AG08395 (cell line): ENCODE measurements around the gene GRIK4.

ENCODE experiments used
- DNase-seq: peaks from one replicate; pipeline ENCODE4 v3.0.0; 2012; ENCODE audit warnings: mixed read lengths, low spot score

Gene GRIK4

DNA sequence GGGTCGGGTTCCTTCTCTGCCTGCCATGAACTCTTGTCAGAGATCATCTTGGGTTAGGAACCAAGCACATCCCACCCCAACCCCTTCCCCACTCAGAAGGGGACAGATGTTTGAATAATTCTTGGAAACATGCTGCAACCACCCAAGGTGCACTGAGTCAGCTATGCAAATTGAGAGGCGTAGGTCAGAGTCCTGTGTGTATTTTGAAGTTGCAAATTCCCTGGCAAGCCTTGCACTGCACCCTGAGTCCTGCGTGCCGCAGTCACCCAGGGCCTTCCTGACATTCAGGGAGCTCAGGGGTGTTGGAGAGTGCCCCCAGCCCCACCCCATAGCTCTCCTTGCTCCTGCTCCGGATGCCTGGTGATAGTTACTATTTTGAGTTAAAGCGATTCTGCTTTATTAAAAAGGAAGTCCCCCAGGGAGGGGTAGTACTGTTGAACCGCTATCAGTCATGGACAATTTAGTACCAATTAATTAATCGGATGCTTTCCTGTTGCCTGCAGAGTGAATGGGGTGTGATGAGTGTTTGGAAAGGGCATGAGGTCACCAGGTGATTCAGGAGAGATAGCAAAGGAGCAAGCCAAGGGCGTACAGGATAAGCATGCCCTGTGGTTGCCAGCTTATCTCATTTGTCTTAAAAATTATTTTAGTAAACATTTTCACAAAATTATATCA, 123.7 kb downstream of the GRIK4 start:
- DNase-seq: no peak

DNA sequence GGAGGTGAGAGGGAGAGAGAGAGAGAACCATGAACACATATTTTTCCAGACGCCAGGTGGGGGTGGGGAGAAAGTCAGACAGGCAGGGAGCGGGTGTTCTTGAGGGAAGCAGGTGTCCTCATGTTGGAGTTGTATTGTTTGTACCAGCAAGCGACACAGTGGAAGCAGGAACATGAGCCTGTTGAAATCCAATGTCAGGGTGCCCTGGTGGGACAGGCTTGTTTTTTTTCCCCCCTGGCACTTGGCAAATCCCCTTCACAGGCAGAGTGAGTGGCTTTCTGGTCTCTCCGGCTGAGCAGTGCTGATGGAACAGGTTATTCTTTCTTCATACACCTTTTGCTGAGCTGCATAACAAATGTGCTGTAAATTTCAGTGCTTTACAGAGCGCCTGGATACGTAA, 125.6 kb downstream of the GRIK4 start:
- no peak for DNase-seq

DNA sequence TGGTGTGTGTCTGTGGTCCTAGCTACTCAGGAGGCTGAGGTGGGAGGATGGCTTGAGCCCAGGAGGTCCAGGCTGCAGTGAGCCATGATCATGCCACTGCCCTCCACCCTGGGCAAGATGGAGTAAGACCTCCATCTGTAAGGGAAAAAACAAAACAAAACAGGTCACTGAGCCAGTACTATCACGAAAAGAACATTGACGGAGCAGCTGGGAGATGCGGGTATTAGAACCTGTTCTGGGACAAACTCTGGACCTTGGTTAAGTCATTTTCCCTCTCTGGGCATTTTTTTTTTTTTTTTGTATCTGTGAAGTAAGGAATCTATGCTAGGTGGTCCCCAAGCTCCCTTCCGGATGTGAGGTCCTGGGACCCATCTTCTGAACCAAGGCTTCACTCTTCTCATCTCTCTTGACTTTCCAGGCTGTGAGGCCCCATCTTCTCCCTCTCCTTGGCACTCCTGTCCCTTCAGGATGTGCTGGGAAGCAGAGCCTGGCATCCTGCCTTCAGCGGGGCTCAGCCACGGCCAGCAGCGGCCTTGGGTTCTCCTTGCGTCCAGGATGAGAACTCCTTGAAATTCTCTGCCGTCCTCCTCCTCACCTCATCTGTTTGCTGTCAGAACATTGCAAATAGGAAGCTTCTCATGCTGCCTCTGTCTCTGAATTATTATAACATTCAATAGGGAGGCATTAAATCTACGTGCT, 130.8 kb downstream of the GRIK4 start:
- DNase-seq: no peak

DNA sequence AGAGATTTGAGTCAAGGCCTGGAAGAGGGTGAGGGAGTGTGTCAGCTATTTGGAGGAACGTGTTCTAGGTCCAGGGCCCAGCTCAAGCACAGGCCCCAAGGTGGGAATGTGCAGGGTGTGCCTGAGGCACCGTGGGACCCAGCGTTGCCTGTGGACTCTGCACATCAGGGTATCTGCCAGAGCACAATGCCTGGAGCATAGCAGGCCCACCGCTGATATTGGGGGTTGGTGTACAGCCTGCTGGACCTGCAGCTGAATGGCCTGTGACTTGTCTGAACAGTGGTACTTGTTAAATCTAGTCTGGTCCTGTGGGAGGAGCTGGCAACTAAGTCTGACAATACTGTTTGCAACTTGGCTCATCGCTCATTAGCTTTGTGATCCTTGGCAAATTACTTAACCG, 131.7 kb downstream of the GRIK4 start:
- DNase-seq: no peak

DNA sequence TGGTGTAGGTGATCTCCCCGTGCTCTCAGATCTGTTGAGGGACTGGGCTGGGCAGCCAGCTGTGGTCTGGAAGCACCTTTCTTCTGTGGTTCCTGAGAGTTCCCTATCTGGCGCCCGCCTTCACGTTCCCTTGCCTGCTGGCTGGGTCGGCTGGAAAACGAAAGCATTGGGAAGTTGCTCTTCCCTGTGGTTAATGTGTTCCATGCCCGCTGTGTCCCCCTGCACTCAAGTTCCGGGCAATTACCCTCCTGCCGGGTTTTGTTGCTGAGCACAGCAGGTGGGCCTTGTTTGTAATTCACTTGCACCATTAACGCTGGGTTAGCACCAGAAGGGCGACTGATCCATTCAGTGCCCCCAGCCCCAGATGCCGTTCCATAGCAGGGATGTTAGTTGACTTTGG, 134.1 kb downstream of the GRIK4 start:
- no peak for DNase-seq

DNA sequence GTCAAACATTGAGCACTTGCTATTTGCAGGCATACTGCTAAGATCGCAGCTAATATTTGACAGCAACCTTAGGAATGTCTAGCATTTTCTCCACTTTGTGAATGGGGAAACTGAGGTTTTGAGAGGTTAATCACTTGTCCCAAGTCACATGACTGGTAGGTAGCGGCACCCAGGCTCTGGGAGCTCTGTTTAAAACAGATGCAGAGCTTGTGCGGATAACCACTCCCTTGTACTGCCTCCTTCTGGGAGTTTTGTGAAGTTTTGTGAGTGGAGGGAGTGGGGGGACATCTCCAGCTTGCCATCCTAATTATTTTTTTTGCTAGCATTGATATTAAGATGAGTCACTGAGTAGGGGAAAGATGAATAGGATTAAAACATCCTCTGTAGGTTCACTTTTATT, 134.7 kb downstream of the GRIK4 start:
- DNase-seq: no peak

DNA sequence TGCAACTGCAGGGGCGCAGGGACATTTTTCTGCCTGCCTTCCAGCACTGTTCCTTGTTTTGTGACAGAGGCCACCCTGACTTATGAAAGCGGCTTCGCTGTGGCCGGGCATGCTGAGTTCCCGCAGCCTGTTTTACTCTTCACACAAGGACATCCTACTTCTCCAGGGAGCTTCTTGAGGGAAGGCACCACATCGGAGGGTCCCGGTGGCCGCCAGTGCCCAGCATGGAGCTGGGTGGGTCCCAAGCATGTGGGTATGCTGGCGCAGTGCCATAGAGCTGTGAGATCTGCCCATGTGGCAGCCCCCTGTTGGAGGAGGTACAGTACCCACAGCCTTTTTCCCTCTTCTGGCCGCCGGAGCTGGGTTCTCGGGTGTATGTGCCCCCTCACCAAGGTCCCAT, 136.1 kb downstream of the GRIK4 start:
- no peak for DNase-seq

DNA sequence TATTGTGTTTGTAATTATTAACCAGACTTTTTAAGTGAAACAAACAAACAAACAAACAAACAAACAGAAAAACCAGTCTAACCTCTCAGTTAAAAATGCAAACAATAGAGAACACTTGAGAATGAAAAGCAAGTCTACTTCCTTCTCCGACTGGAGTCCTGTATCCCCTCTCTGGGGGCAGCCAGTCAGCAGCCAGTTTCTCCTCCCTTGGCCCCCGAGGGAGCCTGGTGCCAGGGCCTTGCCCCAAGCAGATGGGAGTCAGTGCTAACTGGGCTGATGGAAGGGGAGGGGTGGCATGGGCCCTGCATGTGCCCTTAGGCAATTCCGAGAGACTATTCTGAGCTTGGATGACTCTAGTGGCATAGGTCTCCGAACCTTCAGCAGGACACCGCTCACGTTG, 137.2 kb downstream of the GRIK4 start:
- no peak for DNase-seq

DNA sequence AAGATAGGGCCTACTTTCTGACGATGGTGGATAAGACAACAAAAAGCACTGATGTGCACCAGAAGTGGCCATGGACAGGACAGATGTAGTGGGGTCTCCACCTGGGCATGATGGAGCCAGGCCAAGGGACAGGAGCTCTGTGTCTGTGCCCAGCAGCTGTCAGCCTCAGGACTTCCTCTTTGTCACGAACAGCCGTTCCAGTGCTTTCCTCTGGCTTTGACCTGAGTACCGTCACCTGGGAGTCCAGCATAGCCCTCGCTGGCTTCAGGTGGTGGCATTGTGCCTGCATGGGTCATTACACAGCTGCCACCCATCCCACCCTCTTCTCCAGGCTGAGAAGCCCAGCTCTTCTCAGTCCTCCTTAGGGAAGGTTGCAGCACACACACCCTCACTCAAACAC, 137.8 kb downstream of the GRIK4 start:
- no peak for DNase-seq

DNA sequence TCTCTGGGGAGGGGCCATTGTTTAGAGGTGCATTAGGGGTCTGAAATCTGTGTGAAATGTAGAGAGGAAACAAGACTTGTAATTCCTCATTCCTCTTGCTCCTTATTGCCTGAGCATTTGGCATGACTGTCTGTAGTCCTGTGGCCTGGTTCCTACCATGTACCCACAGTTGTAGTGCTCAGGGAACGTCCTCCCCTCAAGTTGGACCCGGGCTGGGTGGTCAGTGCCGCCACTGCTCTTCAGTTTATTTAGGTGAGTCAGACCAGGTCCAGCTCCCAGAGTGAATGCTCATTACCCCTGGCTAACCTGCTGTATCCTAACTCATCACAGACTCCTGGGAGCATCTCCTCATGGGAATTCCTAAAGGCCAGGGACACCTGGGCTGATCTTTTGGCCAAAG, 139.8 kb downstream of the GRIK4 start:
- DNase-seq: no peak

DNA sequence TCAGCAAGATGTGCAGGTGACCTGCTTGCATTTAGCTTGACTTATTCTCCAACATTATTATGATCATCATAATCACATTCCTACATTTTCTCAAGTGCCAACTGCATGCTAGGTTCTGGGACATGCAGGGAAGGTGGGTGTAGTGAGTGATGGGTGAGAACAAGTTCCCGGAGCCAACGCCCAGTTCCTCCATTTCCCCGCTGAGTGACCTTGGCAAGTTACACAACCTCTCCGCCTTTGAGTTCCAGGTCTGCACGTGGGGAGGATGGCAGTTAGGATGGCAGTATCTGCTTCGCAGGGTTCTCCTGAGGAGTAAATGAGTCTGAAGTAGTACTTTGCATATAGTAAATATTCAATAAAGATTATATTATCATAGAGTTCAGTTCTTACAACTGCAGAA, 140.3 kb downstream of the GRIK4 start:
- no peak for DNase-seq

DNA sequence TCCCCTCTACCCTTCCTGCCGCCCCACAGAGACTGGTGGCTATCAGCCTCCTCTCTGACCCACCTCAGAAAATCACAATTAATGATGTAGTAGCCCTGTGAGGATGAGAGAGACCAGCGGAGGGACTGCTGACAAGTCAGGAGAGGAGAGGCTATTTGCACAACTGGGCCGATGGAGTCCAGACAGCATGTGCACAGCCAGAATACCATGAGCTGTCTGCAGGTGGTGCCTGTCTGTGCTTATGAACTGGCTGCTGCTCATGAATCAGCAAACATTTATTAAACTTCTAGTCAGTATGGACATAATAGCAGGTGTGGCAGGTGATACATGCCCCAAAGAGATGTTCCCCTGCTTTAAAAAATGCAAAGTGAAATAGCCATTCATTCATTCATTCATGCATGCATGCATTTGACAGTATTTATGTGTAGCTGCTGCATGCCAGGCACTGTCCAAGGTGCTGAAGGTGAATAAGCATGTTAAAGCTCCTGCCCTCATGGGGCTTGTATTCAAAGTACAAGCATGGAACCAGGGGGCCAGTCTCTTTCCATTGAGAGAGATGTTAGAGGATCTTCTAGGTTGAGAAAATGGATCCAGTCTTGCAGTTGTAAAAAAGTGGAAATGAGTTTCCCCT, 141.3 kb downstream of the GRIK4 start:
- DNase-seq: no peak

DNA sequence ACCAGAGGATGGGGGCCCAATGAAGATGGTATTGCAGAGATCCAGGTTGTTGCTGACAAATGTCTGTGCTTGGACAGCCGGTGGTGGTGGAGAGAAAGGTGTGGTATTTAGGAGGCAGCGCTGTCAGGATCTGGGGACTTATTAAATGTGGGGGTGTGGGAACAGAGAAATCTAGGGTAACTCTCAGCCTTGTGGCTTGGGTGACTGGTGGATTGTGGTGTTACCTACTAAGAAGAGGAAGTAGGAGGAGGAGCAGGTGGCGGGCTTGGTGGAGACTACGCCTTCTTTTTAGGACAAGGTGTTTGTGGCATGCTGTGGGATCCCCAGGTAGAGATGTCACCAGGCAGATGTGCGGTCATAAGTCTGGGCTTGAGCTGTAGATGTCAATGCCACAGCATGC, 144.0 kb downstream of the GRIK4 start:
- DNase-seq: no peak

DNA sequence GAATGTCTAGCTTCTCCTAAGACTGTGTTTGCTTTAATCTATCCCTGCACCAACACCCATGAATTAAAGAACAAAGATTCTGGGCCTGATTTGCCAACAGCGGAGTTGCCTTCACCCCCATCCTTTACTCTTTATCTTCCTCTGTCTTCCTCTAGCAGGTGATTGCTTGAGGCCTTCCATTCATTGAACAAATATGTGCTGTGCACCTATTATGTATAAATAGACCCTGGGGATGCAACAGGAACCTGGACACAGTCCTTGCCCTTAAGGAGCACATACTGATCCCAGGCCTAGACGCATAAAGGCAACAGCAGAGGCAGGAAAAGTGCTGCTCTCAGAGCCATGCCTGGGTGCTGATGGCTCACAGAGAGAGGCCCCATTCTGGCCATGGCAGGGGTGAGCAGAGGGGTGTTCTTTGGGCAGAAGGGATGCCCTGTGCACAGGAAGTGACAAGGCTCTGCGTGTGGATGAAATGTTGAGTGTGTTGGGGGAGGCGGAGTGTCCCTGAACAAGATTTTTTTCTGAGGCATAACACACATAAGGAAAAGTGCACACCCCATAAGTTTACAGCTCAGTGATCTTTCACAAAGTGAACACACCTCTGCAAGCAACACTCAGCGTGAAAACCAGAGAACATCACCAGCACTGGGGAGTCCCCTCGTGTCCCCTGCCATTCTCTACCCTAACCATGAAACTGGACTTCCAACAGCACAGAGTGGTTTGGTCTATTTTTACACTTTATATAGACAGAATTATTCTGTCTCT, 145.9 kb downstream of the GRIK4 start:
- DNase-seq: no peak

DNA sequence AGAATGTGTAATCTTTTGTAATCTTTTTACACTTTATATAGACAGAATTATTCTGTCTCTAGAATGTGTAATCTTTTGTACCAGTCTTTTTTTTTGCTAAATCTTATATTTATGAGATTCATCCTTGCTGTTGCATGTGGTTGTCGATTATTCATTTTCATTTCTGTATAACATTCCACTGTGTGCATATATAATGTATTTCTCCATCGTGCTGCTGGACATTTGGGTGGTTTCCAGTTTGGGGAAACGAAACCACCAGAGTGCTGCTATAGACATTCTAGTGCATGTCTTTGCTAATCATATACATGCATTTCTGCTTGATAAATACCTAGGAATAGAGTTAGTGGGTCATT, 146.5 kb downstream of the GRIK4 start:
- no peak for DNase-seq

DNA sequence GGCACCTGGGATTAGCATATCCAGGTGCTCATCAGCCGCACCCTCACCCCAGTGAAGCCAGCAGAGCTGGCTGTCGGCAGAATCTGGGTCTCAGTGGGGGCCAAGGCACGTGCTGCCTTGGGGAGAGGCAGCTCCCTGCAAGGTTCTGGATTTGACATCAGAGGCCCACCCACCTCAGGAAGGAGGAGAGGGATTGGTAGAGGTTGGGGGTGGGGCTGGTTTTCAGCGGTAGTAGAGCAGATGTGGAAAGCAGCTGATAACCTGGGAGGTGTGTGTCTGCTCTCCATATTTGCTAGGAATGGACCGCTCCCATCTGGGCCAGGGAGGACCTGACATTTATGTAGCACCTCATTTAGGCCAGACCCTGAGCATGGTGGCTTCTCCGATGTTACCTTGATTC, 147.5 kb downstream of the GRIK4 start:
- DNase-seq: no peak

DNA sequence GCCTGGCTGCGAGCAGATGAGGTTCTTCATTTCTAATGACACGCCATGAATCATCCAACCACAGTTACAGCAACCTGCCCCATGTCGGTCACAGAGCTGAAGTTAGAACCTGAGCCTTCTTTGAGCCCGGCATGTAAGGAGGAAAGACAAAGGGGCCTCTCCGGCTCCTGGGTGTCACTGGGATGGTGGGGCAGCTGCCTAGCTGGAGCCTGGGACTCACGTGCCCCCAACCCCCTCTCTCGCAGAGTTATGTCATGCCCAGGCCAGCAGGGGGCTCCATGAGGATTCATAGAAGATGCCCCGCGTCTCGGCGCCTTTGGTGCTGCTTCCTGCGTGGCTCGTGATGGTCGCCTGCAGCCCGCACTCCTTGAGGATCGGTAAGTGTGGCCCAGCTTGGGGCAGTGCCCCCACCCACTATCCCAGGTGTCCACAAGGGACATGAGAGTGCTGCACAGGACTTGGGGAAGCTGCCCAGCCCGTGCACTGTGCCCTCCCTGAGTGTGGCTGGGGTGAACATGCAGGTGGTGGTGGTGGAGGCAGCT, 148.5 kb downstream of the GRIK4 start:
- peak; percentile 38 for DNase-seq

DNA sequence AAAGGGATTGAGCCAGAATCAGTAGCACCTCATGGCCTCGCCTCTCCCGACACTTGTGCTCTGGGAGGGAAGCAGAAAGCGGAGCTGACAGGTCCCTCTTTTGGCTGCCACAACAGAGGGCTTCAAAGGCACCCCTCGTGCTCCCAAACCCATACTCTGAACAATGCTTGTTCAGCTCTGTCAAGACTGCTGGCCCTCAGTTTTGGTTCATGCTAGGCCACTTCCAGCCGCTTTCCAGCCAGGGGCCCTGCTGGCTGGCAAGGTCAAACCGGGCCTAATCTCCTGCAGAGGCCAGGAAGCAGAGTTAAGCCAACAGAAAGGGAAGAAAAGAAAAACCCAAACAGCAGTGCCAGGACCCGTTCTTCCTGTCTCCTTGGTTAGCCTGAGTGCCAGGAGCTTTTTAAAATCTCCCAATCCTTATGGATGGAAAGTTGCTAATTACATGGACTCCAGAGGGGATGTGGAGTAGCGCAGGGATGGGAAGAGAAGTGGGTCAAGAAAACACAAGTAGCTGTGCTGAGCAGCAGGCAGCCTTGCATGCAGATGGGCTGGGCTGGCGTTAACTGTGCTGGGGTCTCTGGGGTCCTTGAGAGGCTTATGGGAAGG, 150.6 kb downstream of the GRIK4 start:
- DNase-seq: no peak

DNA sequence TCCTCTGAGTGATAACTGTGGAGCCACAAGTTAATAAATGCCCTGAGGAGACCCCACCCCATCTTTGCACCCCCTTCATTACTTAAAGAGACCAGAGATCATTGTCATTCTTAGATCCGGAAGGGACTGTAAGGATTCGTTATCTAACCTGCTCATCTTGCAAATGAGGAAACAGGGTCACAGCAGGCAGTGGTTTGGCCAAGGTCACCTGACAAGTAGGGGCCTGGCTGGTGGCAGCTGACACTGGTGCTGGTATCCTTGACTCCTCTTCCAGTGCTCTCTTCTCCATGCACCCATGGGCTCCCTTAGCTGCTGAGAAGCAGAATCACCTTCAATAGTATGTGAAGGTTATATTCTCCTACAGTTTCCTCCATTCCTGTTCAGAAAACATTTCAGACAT, 151.6 kb downstream of the GRIK4 start:
- no peak for DNase-seq

DNA sequence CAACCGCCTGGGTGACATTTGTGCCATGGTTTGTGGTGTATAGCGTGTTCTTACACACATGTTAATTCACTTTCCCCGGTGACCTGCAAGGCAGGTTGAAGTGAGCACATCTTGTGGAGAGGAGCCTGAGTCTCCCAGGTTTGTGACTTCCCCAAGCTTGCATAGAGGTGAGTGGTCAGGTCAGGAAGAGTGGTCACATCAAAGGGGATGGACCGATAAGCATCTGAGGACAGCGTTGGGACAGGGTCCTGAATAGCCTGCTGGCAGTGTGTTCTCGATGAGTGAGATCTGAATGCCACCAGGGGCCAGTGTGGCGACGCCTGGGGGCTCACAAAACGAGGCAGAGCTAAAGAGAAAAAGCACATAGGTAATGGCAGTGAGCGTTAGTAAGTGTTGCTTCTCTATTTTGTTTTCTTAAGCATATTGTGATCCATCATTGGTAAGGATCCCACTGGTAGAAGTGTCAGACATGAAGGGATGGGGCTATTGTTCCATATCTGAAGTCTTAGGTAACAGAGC, 154.6 kb downstream of the GRIK4 start:
- no peak for DNase-seq

DNA sequence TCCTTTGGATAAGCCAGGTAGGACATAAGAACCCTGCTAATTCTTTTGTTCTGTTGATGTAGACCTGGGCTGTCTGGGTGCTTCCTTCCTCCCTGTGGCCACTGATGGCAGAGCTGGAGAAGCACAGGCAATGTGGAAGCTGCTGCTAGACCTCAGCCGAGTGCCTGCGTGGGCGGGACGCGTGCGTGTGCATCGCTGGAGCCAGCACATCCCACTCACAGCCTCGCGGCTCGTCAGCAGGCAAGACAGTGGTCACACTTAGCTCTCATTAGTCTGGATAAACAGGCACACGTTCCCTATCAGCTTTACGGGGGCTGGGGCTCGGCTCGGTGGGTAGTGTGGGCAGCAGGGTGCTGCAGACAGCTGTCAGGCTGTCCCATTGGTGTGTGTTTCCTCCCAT, 155.7 kb downstream of the GRIK4 start:
- peak; percentile 18 for DNase-seq

DNA sequence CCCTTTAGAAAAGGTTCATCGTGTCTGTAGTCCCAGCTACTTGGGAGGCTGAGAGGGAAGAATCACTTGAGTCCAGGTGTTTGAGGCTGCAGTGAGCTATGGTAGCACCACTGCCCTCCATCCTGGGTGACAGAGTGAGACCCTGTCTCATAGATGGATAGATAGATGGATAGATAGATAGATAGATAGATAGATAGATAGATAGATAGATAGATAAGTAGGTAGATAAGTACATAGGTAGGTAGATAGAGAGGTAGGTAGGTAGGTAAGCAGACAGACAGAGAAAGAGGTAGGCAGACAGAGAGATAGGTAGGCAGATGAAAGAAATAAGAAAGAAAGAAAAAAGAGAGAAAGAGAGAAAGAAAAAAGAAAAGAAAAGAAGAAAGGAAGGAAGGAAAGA, 156.4 kb downstream of the GRIK4 start:
- no peak for DNase-seq
